GM18507 (cell line): Measurements from ENCODE around the gene YJEFN3.

ENCODE experiments used
- DNase-seq: peaks from one replicate; pipeline ENCODE4 v3.0.0; 2011; ENCODE audit warnings: low read depth; ENCODE audit not compliant: insufficient read length; ENCODE audit errors: extremely low spot score
- FAIRE-seq: peaks from 2 replicates; lab custom pipeline; 2011; peaks lifted over from hg19 to GRCh38; lab: Jason Lieb, UNC

YJEFN3 gene

GRCh38 chr19:19528721-19529490 is at the start of gene YJEFN3:
YJEFN3 (plus strand) TSS chr19:19528911; CDS start chr19:19528933, 22 bp downstream.
- FAIRE-seq (no peak), DNase-seq (no peak)

GRCh38 chr19:19480688-19481087 is 48.0 kb upstream of the YJEFN3 start:
- no peak for DNase-seq
- peak; percentile 75 for FAIRE-seq

GRCh38 chr19:19482809-19483596 is 45.7 kb upstream of the YJEFN3 start:
- FAIRE-seq (no peak), DNase-seq (no peak)

- DNase-seq (no peak), FAIRE-seq (no peak)
Observed at GRCh38 chr19:19485161-19485997, 43.3 kb upstream of the YJEFN3 start.

GRCh38 chr19:19485998-19486290 is 42.8 kb upstream of the YJEFN3 start:
- no peak for FAIRE-seq
- no peak for DNase-seq

- no peak for DNase-seq
Observed at GRCh38 chr19:19486343-19487076, 42.2 kb upstream of the YJEFN3 start.

GRCh38 chr19:19487077-19487949 is 41.4 kb upstream of the YJEFN3 start:
- DNase-seq (no peak), FAIRE-seq (no peak)

More at GRCh38 chr19:19486343-19487076, 42.2 kb upstream of the YJEFN3 start:
- FAIRE-seq: no peak

- FAIRE-seq: no peak
- DNase-seq: no peak
Observed at GRCh38 chr19:19487950-19488874, 40.5 kb upstream of the YJEFN3 start.

GRCh38 chr19:19488875-19489690 is 39.6 kb upstream of the YJEFN3 start:
- DNase-seq (peak; percentile 58), FAIRE-seq (peak; percentile 96)

GRCh38 chr19:19489804-19490204 is 38.9 kb upstream of the YJEFN3 start:
- DNase-seq: no peak
- FAIRE-seq: no peak

GRCh38 chr19:19490214-19490968 is 38.3 kb upstream of the YJEFN3 start:
- DNase-seq (peak; percentile 71), FAIRE-seq (peak; percentile 83)

GRCh38 chr19:19491321-19492025 is 37.2 kb upstream of the YJEFN3 start:
- FAIRE-seq (no peak), DNase-seq (no peak)

GRCh38 chr19:19492026-19492610 is 36.6 kb upstream of the YJEFN3 start:
- FAIRE-seq (no peak), DNase-seq (no peak)

- DNase-seq (no peak), FAIRE-seq (no peak)
Observed at GRCh38 chr19:19493841-19494546, 34.7 kb upstream of the YJEFN3 start.
